ENCODE measurements around the gene CCHCR1. TPM values are rescaled to one million over a fixed set of nuclear protein-coding genes. Genes with fewer than 3 reads are reported as not detected.

The CCHCR1 gene
- total and polyA plus RNA-seq, 9 of the 15 experiments (the other 6 are each of a cell fraction or from before 2014, with no cell fraction given) = 1.2 to 47.3 (median 32.0) TPM

- TF ChIP-seq DDX20 (tag; IDR thresholded peaks at IDR 0.05; ENCODE audit: low read depth) = no peak
- TF ChIP-seq ZNF121 (CRISPR knock-in tag; conservative IDR thresholded peaks at IDR 0.05) = peak; percentile 54; the same call in 1 of the 2 replicates
Observed at GRCh38 chr6:31130751-31131150, 26.9 kb downstream of the CCHCR1 start (continued).

DNA sequence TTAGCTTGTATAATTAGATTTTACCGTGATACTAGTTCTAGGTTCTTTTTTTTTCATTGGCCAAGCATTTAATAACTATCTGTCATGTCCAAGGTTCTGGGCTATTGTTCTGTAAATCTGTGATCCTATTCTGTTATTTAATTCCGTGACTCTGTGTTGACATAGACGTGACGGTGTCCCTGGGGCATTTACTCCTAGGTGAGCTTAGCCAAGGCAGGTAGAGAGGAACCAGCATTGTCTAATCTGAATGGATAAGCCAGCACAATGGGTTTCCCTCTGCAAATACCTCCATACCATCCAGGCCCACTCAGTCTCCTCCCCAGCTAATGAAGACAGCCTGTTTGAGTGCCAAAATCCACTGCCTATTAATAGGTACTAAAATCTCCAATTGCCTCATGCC lies 28.5 kb downstream of the CCHCR1 start:
- CTCF ChIA-PET (ENCODE audit: low intra/inter-chr PET ratio) = interaction anchor here (1.0 to 1.9 kb wide), 2 partner anchors 64 to 214 kb away, joined by 3 to 10 read pairs; partner anchors contain the start of gene VARS2

More for the DNA sequence above, 28.5 kb downstream of the CCHCR1 start:
- no peak for ATAC-seq
- Histone ChIP-seq H3K36me3 (ENCODE audit: control insufficient read depth, insufficient read depth, low read length) (no peaks in the 10 kb centered on the region), H3K4me2 (ENCODE audit: insufficient read depth, low read length) (no peak overlapping the region), H3K9me1 (ENCODE audit: control insufficient read depth, insufficient read depth, low read length) (no peaks in the 10 kb centered on the region), H3K9me3 (replicated peaks; ENCODE audit: control insufficient read depth, insufficient read depth, low read depth, low read length) (no peaks in the 10 kb centered on the region), H3K27ac (ENCODE audit: extremely low read depth, low read depth, low read length) (no peak overlapping the region), H3K4me3 (no peak overlapping the region), H4K20me1 (replicated peaks; ENCODE audit: control insufficient read depth, insufficient read depth, low read length) (peaks cover 11% of the 10 kb centered on the region; the same call in 1 of the 2 replicates), H3K27me3 (ENCODE audit: control insufficient read depth in 2 of 2, insufficient read depth in 2 of 2, low read length in 2 of 2) (peaks cover 20 to 59% of the 10 kb centered on the region in 2 experiments; a peak in 4 of 5 replicates), H3K4me1 (replicated peaks in 1 of 2; ENCODE audit: control insufficient read depth in 2 of 2, insufficient read depth in 2 of 2, low read length in 2 of 2) (peaks cover 6 to 8% of the 10 kb centered on the region in 2 experiments; a peak in 4 of 5 replicates), H3K9ac (ENCODE audit: insufficient read depth in 1 of 2, low read depth in 2 of 2, low read length in 2 of 2) (no peak overlapping the region), H2AFZ (ENCODE audit: low read depth, low read length) (no peak overlapping the region), H3K79me2 (ENCODE audit: control insufficient read depth, insufficient read depth, low read length) (no peaks in the 10 kb centered on the region)
- in situ Hi-C loops (cut with MboI) (no loop called here), intact Hi-C loops (cut with micrococcal nuclease) (loop anchor here (2.0 kb wide), 1 partner anchor 64 kb away; no protein-coding TSS in a partner anchor)
- DNase-seq (ENCODE audit: extremely low read depth in 1 of 4, low spot score in 3 of 4) = no peak
- POLR2A ChIA-PET = interaction anchor here (0.6 to 1.0 kb wide), 7 partner anchors 11 to 256 kb away, joined by 3 to 5 read pairs (median 3); no protein-coding TSS in a partner anchor
- no peak for TF ChIP-seq RBM14 (IDR thresholded peaks at IDR 0.05; ENCODE audit: borderline replicate concordance, insufficient read depth, low read depth, low read length)
- TF ChIP-seq ZNF217 (CRISPR knock-in tag; IDR thresholded peaks at IDR 0.05) = no peak
- no peak for TF ChIP-seq CBFB (CRISPR knock-in tag; IDR thresholded peaks at IDR 0.05)
- no peak for TF ChIP-seq ELF4 (CRISPR knock-in tag; IDR thresholded peaks at IDR 0.05)
- no peak for TF ChIP-seq NRF1 (conservative IDR thresholded peaks at IDR 0.05 in 1 of 2, IDR thresholded peaks at IDR 0.05 in 1 of 2)
- no peak for TF ChIP-seq ZC3H8 (IDR thresholded peaks at IDR 0.05)
- no peak for TF ChIP-seq PYGO2 (tag; IDR thresholded peaks at IDR 0.05)
- TF ChIP-seq ARID3A (IDR thresholded peaks at IDR 0.05; ENCODE audit: borderline replicate concordance, low read depth, low read length) = no peak
- TF ChIP-seq ZBTB17 (CRISPR knock-in tag; IDR thresholded peaks at IDR 0.05) = no peak
- TF ChIP-seq DMBX1 (CRISPR knock-in tag; IDR thresholded peaks at IDR 0.05; ENCODE audit: borderline replicate concordance) = no peak
- TF ChIP-seq HDAC2 (IDR thresholded peaks at IDR 0.05) = no peak
- FAIRE-seq = no peak
- WGBS (ENCODE audit: insufficient coverage, low coverage, missing lambda C conversion rate) = 3% methylated on average over 4 of the region's 4 CpGs
- no TSS peak for BruUV-seq (replicated peaks)
